Upper lobe of left lung (tissue), 4 donors: ENCODE measurements around the gene IL13.

ENCODE experiments used
- CTCF ChIP-seq, 6 experiments: fragments of 450-650 bp in 4 of 6; fragments of 200-600 bp in 2 of 6; sonication (generic) in 2 of 6; IDR thresholded peaks; one replicate each; pipeline ENCODE4 v1.5.1; 2016 to 2019; ENCODE audit warnings: antibody characterized with exemption in 6 of 6
- EP300 ChIP-seq, 4 donors: sonication (generic); formaldehyde crosslinking; IDR thresholded peaks; one replicate each; pipeline ENCODE4 v1.5.1; 2017; ENCODE audit warnings: antibody characterized with exemption in 4 of 4, control low read depth in 2 of 4
- POLR2A ChIP-seq, 4 donors: fragments of 450-650 bp; IDR thresholded peaks; one replicate each; pipeline ENCODE4 v1.5.1; 2016 to 2017; ENCODE audit warnings: antibody characterized with exemption in 4 of 4, mild to moderate bottlenecking in 2 of 4
- POLR2AphosphoS5 ChIP-seq, 2 donors: sonication (generic); formaldehyde crosslinking; IDR thresholded peaks; one replicate each; pipeline ENCODE4 v1.5.1; 2017; ENCODE audit warnings: antibody characterized with exemption in 2 of 2

- no peak for TF ChIP-seq CTCF (IDR thresholded peaks at IDR 0.05)
- no peak for TF ChIP-seq POLR2A (IDR thresholded peaks at IDR 0.05)
- TF ChIP-seq EP300 (IDR thresholded peaks at IDR 0.05): no peak
- no peak for TF ChIP-seq POLR2AphosphoS5 (IDR thresholded peaks at IDR 0.05)
Measured at GRCh38 chr5:132673488-132673887, 15.5 kb downstream of the IL13 start.
